Activated T-cell treated with anti-CD3 and anti-CD28 coated beads, Interleukin-2, amount 50 U/mL, for 72 hours (primary cell): ENCODE data around the gene DAAM1. TPM values are rescaled to one million over a fixed set of nuclear protein-coding genes. Genes with fewer than 3 reads are reported as not detected.

Experiments
- ATAC-seq, 2 donors: fragments of 150-1000 bp; cut with Tn5 transposase; replicated peaks in 1 of 2; 2 replicates each; pipeline ENCODE4 v1.10.0; 2021; ENCODE audit warnings: moderate library complexity in 2 of 2, mild to moderate bottlenecking in 1 of 2
- DNase-seq, 2 donors: peaks; one replicate each; pipeline ENCODE4 v3.0.0; 2021 to 2022; ENCODE audit warnings: mixed read lengths in 1 of 2
- H3K27ac Mint-ChIP-seq: one replicate; pipeline ENCODE4 v1.8.0; 2022; ENCODE audit warnings: mild to moderate bottlenecking, moderate library complexity, mixed read lengths
- H3K27me3 Mint-ChIP-seq: one replicate; pipeline ENCODE4 v1.8.0; 2022; ENCODE audit warnings: low read depth, mixed read lengths
- H3K36me3 Mint-ChIP-seq, 2 donors: one replicate each; pipeline ENCODE4 v1.8.0; 2022; ENCODE audit warnings: mixed read lengths in 2 of 2, mild to moderate bottlenecking in 1 of 2; ENCODE audit not compliant: insufficient read depth in 2 of 2
- H3K4me1 Mint-ChIP-seq: one replicate; pipeline ENCODE4 v1.8.0; 2022; ENCODE audit warnings: low read depth, mixed read lengths
- H3K4me3 Mint-ChIP-seq, 2 donors: one replicate each; pipeline ENCODE4 v1.8.0; 2022; ENCODE audit warnings: mild to moderate bottlenecking in 2 of 2, mixed read lengths in 2 of 2, moderate library complexity in 2 of 2
- H3K9me3 Mint-ChIP-seq, 2 donors: one replicate each; pipeline ENCODE4 v1.8.0; 2022; ENCODE audit warnings: mixed read lengths in 2 of 2
- total RNA-seq, 2 donors: library from RNA; stranded (reverse); gene quantifications; one replicate each; pipeline ENCODE4 v1.2.3, GENCODE V29; 2022

Gene DAAM1
- total RNA-seq, 2 donors from 2014 or later = 7.8 to 14.1 TPM

DNA sequence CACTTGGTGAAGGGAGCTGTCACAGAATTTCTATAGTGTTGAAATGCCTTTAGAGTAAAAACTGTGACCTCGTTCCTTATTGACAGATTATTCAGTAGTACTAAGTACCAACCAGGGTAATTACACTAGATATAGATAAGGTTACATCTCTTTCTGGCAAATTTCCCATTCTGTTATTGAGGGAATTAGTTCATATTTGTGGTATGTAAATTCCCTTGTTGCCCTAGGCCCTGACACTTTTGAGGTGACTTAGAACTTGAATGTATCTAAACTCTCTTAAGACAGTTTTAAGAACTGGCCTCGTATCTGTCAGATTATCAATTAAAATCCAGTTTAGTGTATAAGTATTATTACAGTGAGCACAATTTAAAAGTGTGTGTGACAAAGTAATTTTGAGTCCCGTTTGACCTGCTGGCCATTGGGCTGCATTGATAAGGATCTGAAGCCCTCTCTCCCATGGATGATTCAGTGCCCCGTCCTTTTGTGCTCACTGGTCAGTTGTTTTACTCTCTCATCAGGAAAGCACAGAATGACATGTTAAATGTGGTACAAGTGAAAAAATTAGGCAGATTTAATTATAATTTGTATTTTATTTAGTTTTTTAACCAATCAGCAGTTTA lies 153.5 kb downstream of the DAAM1 start:
- Mint-ChIP-seq H3K4me1 (no peaks in the 10 kb centered on the region), H3K4me3 (no peak overlapping the region), H3K36me3 (no peaks in the 10 kb centered on the region), H3K27ac (no peak overlapping the region), H3K27me3 (no peaks in the 10 kb centered on the region), H3K9me3 (no peaks in the 10 kb centered on the region)
- no peak for ATAC-seq
- DNase-seq = no peak

- Mint-ChIP-seq H3K4me3 (no peak overlapping the region), H3K27ac (no peak overlapping the region), H3K4me1 (no peaks in the 10 kb centered on the region), H3K27me3 (no peaks in the 10 kb centered on the region), H3K9me3 (no peaks in the 10 kb centered on the region), H3K36me3 (no peaks in the 10 kb centered on the region)
- DNase-seq = no peak
- ATAC-seq = no peak
These were observed 154.3 kb downstream of the DAAM1 start for GRCh38 chr14:59342516-59343484.

- Mint-ChIP-seq H3K9me3 (no peaks in the 10 kb centered on the region), H3K4me3 (no peak overlapping the region)
- no peak for DNase-seq
These were observed 155.1 kb downstream of the DAAM1 start for GRCh38 chr14:59343585-59343984.

GRCh38 chr14:59344016-59344415 lies 155.5 kb downstream of the DAAM1 start:
- Mint-ChIP-seq H3K9me3 (no peaks in the 10 kb centered on the region), H3K36me3 (no peaks in the 10 kb centered on the region), H3K4me3 (no peak overlapping the region), H3K27ac (no peak overlapping the region), H3K4me1 (no peaks in the 10 kb centered on the region), H3K27me3 (no peaks in the 10 kb centered on the region)
- DNase-seq = no peak
- ATAC-seq = no peak

More at GRCh38 chr14:59343585-59343984, 155.1 kb downstream of the DAAM1 start:
- ATAC-seq = no peak
- H3K27me3 Mint-ChIP-seq = no peaks in the 10 kb centered on the region
- H3K4me1 Mint-ChIP-seq = no peaks in the 10 kb centered on the region
- H3K36me3 Mint-ChIP-seq = no peaks in the 10 kb centered on the region
- H3K27ac Mint-ChIP-seq = no peak overlapping the region

DNA sequence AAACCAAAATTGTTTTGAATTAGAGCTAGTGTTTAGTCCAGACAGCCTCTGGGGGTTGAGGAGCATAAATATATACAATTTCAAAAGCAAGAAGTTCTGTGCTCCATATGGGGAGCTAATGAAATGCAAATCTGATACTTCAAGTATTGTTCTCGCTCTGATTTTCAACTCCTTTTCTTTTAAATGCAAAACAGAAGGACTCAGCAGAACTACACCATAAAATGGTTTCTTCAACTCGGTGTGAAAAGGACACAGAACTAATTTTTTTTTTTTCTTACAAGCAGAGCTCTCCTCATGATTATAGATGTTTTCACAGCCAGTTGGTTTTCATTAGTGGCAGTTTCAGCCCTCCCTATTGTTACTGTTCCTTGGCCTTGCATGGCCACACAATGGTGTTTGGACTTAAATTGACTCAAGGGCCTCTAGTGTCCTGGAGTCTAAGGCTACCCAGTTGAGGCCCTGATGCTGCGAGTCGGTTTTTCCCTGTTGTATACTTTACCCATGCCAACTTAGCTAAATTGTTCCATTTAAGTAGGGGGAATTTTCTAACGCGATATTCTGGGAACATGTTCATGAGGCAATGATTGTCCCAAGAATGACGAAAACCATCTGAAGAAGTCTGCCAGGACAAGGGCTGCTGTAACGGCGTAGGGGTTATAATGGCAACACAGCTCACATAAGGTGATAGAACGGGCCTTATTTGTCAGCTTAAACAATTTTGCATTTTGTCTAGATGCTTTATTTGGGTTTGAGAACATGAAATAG lies 156.4 kb downstream of the DAAM1 start:
- no peaks in the 10 kb centered on the region for H3K27me3 Mint-ChIP-seq
- H3K4me1 Mint-ChIP-seq = no peaks in the 10 kb centered on the region
- no peak for ATAC-seq
- DNase-seq = no peak
- H3K27ac Mint-ChIP-seq = no peak overlapping the region
- no peak overlapping the region for H3K4me3 Mint-ChIP-seq
- no peaks in the 10 kb centered on the region for H3K9me3 Mint-ChIP-seq
- no peaks in the 10 kb centered on the region for H3K36me3 Mint-ChIP-seq

DNA sequence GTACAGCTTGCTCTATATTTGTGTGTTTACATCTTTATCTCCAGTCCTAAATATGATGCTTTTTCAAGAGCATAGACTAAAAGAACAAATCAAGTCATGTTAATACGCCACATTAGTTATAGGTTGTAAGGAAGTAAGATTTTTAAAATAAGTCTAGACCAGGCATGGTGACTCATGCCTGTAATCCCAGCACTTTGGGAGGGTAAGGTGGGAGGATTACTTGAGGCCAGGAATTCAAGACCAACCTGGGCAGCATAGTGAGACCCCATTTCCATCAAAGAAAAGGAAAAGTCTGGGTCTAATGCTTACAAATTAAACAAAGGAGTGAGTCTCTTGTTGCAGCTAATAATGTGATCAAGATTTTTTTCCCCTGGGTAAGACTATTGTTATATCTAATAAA lies 157.9 kb downstream of the DAAM1 start:
- no peak overlapping the region for H3K4me3 Mint-ChIP-seq
- no peak overlapping the region for H3K27ac Mint-ChIP-seq
- H3K27me3 Mint-ChIP-seq = no peaks in the 10 kb centered on the region
- H3K4me1 Mint-ChIP-seq = no peaks in the 10 kb centered on the region
- H3K36me3 Mint-ChIP-seq = no peaks in the 10 kb centered on the region
- no peak for ATAC-seq
- no peaks in the 10 kb centered on the region for H3K9me3 Mint-ChIP-seq
- no peak for DNase-seq

DNA sequence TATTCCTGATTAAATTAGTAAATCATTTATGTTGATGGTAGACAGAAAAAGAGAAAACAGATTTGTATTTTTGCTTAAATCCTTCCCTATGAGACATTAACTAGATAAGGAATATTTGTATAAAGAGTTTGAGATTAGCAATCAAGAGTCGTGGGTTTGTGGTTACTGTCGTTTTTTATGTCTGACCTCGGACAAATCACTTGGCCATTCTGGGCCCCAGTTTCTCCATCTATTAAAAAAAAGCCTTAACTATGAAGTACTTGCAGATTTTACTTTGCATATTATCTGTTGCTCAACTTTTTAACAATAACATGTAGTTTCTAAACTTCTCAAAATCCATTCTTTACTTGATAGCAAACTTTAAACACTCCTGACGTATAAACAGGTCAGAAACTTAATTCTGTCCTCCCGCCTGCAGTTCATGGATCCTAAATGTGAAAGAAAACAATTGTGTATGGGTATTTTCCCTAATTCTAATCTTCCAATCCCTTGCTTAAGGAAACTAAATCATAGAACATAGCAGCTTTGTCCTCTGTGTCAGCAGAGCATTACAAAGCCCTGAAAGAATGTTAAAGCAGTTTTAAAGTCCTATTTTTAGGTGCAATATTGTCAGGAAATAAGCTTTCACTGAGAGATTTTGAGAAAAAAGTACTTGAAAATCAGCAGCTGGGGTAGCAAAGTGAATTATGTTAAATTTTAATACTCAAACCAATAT lies 158.5 kb downstream of the DAAM1 start:
- ATAC-seq = no peak
- no peak overlapping the region for H3K27ac Mint-ChIP-seq
- H3K9me3 Mint-ChIP-seq = no peaks in the 10 kb centered on the region
- no peaks in the 10 kb centered on the region for H3K4me1 Mint-ChIP-seq
- H3K4me3 Mint-ChIP-seq = no peak overlapping the region
- H3K36me3 Mint-ChIP-seq = no peaks in the 10 kb centered on the region
- no peak for DNase-seq
- H3K27me3 Mint-ChIP-seq = no peaks in the 10 kb centered on the region

DNA sequence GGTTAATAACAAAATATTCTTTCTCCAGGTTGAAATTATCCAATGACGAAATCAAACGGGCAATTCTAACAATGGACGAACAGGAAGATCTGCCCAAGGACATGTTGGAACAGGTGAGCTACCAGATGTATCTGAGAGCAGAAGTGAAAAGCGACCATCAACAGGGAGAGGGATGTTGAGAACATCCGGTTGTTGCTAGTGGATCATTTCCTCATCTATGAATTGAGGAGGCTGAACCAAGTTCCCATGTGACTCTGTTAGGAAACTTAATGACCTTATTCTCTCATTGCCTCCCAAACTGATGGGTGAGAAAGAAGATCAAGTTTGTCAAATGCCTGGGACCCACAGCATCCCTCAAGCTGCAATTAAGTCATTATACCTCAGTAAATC lies 159.0 kb downstream of the DAAM1 start:
- Mint-ChIP-seq H3K27me3 (no peaks in the 10 kb centered on the region), H3K4me3 (no peak overlapping the region), H3K27ac (no peak overlapping the region), H3K36me3 (no peaks in the 10 kb centered on the region), H3K9me3 (no peaks in the 10 kb centered on the region), H3K4me1 (no peaks in the 10 kb centered on the region)
- no peak for ATAC-seq
- no peak for DNase-seq

GRCh38 chr14:59347915-59348314 lies 159.4 kb downstream of the DAAM1 start:
- Mint-ChIP-seq H3K36me3 (no peaks in the 10 kb centered on the region), H3K9me3 (no peaks in the 10 kb centered on the region), H3K27ac (no peak overlapping the region), H3K27me3 (no peaks in the 10 kb centered on the region), H3K4me1 (no peaks in the 10 kb centered on the region), H3K4me3 (no peak overlapping the region)
- ATAC-seq (no peak), DNase-seq (no peak)

GRCh38 chr14:59349258-59349701 lies 160.8 kb downstream of the DAAM1 start:
- no peak for DNase-seq
- no peaks in the 10 kb centered on the region for H3K36me3 Mint-ChIP-seq
- no peaks in the 10 kb centered on the region for H3K27me3 Mint-ChIP-seq
- no peak overlapping the region for H3K4me3 Mint-ChIP-seq
- no peaks in the 10 kb centered on the region for H3K9me3 Mint-ChIP-seq
- H3K4me1 Mint-ChIP-seq = no peaks in the 10 kb centered on the region
- no peak for ATAC-seq
- no peak overlapping the region for H3K27ac Mint-ChIP-seq

GRCh38 chr14:59352961-59353360 lies 164.5 kb downstream of the DAAM1 start:
- Mint-ChIP-seq H3K4me1 (no peaks in the 10 kb centered on the region), H3K27me3 (no peaks in the 10 kb centered on the region), H3K36me3 (no peaks in the 10 kb centered on the region), H3K27ac (no peak overlapping the region), H3K4me3 (no peak overlapping the region), H3K9me3 (no peaks in the 10 kb centered on the region)
- ATAC-seq (no peak), DNase-seq (no peak)

DNA sequence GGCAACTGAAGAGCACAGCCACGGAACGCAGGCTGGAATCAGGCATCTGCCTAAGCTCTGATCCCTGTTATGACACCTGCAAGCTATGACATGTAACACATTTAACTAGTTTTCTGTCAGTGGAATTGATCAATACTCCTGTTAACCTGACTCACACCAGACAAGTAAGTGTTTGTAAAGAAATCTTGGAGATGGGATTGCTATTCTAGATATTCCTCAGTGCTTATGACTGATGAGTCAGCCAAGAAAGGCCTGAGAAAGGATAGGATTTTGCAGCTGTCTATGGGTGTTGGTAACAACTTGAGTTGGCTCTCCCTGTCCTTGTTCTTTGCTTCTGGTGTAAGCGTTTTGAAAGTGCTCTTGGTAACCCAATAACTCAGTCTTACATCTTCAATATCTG lies 166.2 kb downstream of the DAAM1 start:
- Mint-ChIP-seq H3K4me3 (no peak overlapping the region), H3K27ac (no peak overlapping the region), H3K9me3 (no peaks in the 10 kb centered on the region), H3K27me3 (no peaks in the 10 kb centered on the region), H3K36me3 (no peaks in the 10 kb centered on the region), H3K4me1 (no peaks in the 10 kb centered on the region)
- ATAC-seq = no peak
- DNase-seq = no peak

GRCh38 chr14:59355091-59355490 lies 166.6 kb downstream of the DAAM1 start:
- ATAC-seq (no peak), DNase-seq (no peak)
- no peaks in the 10 kb centered on the region for H3K4me1 Mint-ChIP-seq

More at GRCh38 chr14:59355091-59355490, 166.6 kb downstream of the DAAM1 start:
- no peak overlapping the region for H3K4me3 Mint-ChIP-seq
- no peaks in the 10 kb centered on the region for H3K9me3 Mint-ChIP-seq
- H3K27me3 Mint-ChIP-seq = no peaks in the 10 kb centered on the region
- no peak overlapping the region for H3K27ac Mint-ChIP-seq
- H3K36me3 Mint-ChIP-seq = no peaks in the 10 kb centered on the region
